Activated CD4-positive, CD25-positive, alpha-beta regulatory T cell (primary cell): ENCODE results near the gene CCHCR1.
A peak's percentile ranks its signal among the peaks of the same experiment; 100 is the strongest.
"Not testable (repeated sequence)": the region's sequence is repeated elsewhere in the genome, so short reads cannot be mapped to it uniquely, and the experiment has no call there.

Experiments used
- DNase-seq, 4 experiments: peaks; one replicate each; lab custom pipeline; 2025; lab: John Stamatoyannopoulos, UW

Gene CCHCR1

GRCh38 chr6:31180500-31180899 lies 22.9 kb upstream of the CCHCR1 start:
- DNase-seq, result peak in 3 of 4 experiments; percentile 25 to 46 (median 27)

- DNase-seq, result no peak
Measured at GRCh38 chr6:31179896-31180295, 22.3 kb upstream of the CCHCR1 start.

- DNase-seq, result no peak
Measured at GRCh38 chr6:31179042-31179386, 21.4 kb upstream of the CCHCR1 start.

GRCh38 chr6:31178143-31179041 lies 20.8 kb upstream of the CCHCR1 start:
- no peak for DNase-seq

GRCh38 chr6:31175971-31176370 lies 18.4 kb upstream of the CCHCR1 start:
- DNase-seq, result no peak

GRCh38 chr6:31174378-31174777 lies 16.8 kb upstream of the CCHCR1 start:
- DNase-seq, result no peak

GRCh38 chr6:31173406-31173805 lies 15.8 kb upstream of the CCHCR1 start:
- DNase-seq, result no peak

GRCh38 chr6:31172973-31173384 lies 15.4 kb upstream of the CCHCR1 start:
- no peak for DNase-seq

GRCh38 chr6:31171931-31172905 lies 14.6 kb upstream of the CCHCR1 start:
- DNase-seq, result no peak

GRCh38 chr6:31170987-31171671 lies 13.5 kb upstream of the CCHCR1 start:
- no peak for DNase-seq

GRCh38 chr6:31170600-31170881 lies 12.9 kb upstream of the CCHCR1 start, which contains the start of gene POU5F1:
Gene POU5F1, minus strand, starts transcription at chr6:31170682. Its CDS starts 62 bp downstream, at chr6:31170620.
- no peak for DNase-seq

- not testable (repeated sequence) for DNase-seq
Measured at GRCh38 chr6:31169858-31170599, 12.4 kb upstream of the CCHCR1 start.

GRCh38 chr6:31169123-31169857 lies 11.7 kb upstream of the CCHCR1 start:
- no peak for DNase-seq

GRCh38 chr6:31168606-31169005 lies 11.0 kb upstream of the CCHCR1 start:
- DNase-seq, result no peak

GRCh38 chr6:31165986-31166385 lies 8.4 kb upstream of the CCHCR1 start:
- DNase-seq, result no peak

- not testable (repeated sequence) for DNase-seq
Measured at GRCh38 chr6:31165064-31165832, 7.6 kb upstream of the CCHCR1 start.

GRCh38 chr6:31164475-31165063 lies 7.0 kb upstream of the CCHCR1 start:
- not testable (repeated sequence) for DNase-seq

GRCh38 chr6:31163922-31164321 lies 6.3 kb upstream of the CCHCR1 start:
- DNase-seq, result no peak

- DNase-seq, result no peak
Measured at GRCh38 chr6:31162463-31163165, 5.0 kb upstream of the CCHCR1 start.
